HG03175 (cell line): ENCODE results near the gene PPP2R2D.

Experiments
- ATAC-seq: cut with Tn5 transposase; IDR thresholded peaks from one replicate; pipeline ENCODE4 v1.9.1; 2021; ENCODE audit warnings: mild to moderate bottlenecking, moderate library complexity; ENCODE audit not compliant: unreplicated experiment

PPP2R2D gene

GRCh38 chr10:131886237-131886636 is 14.6 kb upstream of the PPP2R2D start:
- ATAC-seq, result no peak

GRCh38 chr10:131888186-131888604 is 12.6 kb upstream of the PPP2R2D start:
- ATAC-seq, result no peak

- no peak for ATAC-seq
These were observed 11.1 kb upstream of the PPP2R2D start for GRCh38 chr10:131889755-131890154.

GRCh38 chr10:131890276-131891195 is 10.3 kb upstream of the PPP2R2D start:
- ATAC-seq, result no peak

- ATAC-seq, result no peak
These were observed 9.4 kb upstream of the PPP2R2D start for GRCh38 chr10:131891196-131891928.

DNA sequence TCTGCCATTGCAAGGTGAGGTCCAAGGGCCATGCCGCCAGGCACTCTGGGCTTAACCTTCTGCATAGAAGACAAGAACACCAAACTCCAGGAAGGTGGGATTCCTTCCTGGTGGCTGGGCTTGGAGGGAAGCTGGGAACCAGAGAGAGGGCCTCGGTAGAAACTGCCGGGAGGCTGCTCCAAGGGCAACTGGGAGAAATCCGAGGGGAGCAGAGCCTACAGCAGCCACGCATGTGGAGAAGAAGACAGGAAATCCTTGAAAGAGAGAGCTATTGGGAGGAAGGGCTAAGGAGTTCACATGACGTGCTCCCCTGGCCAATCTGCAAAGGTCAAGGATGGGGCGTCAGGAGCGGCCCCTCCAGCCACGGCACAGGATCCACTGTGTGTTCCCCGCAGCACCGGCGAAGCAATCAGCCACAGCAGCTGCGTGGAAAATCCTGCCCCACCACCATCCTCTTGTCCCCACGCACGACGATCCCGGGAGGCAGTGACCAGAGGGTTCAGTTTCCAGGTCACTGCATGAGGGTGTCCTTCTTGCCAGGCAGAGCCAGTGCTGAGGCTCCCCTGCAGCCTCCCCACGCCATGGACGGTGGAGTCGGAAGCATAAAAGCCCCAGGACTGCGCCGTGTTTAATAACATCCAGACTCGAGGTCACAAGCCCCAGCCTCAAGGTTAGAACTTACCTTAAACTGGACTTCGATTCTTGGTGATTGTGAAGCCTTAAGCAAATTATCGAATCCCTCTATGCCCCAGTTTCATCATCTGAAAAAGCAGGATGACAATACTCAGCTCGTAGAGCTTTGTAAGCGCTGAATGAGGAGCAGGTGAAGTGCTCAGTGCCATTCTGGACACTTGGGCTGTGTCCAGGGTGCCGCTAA is 8.6 kb upstream of the PPP2R2D start:
- no peak for ATAC-seq

DNA sequence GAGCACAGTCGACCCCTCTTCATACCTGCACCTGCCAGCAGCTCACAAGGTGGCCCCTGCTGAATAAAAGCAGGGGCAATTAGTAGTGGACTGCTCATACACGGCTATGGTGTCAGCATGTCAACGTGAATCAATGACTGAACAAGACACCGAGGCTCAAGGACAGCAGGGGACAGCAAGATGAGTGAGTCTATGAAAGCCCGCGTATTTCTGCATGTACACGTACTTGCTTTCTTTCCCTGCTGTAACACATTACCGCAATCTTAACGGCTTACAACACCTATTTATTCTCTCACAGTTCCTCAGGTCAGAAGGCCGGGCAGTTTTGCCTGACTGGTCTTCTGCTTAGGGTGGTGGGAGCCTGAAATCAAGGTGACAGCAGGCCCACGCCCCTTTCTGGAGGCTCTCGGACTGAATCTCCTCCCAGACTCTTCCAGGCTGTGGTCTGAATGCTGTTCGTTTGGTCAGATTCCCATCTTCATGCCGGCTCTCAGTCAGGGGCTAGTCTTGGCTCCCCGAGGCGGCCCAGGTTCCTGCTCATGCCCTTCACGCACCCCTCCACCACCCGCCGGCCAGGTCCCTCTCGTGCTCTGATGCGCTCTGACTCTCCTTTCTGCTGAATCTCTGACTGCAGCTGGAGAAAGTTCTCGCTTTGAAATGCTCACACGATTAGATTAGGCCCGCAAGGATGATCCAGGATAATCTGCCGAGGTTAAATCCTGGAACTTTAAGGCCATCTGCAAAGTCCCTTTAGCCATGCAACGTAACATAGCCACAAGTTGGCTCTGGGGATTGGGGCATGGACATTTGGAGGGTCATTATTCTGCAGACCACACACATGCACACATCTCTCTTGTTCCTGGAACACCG is 7.8 kb upstream of the PPP2R2D start:
- no peak for ATAC-seq

DNA sequence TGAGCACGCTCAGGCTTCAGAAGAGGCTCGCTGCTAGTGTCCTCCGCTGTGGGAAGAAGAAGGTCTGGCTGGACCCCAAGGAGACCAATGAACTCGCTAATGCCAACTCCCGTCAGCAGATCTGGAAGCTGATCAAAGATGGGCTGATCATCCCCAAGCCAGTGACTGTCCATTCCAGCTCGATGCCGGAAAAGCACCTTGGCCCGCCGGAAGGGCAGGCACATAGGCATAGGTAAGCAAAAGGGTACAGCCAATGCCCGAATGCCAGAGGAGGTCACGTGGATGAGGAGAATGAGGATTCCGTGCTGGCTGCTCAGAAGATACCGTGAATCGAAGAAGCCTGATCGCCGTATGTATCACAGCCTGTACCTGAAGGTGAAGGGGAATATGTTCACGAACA is 5.7 kb upstream of the PPP2R2D start:
- ATAC-seq, result no peak

DNA sequence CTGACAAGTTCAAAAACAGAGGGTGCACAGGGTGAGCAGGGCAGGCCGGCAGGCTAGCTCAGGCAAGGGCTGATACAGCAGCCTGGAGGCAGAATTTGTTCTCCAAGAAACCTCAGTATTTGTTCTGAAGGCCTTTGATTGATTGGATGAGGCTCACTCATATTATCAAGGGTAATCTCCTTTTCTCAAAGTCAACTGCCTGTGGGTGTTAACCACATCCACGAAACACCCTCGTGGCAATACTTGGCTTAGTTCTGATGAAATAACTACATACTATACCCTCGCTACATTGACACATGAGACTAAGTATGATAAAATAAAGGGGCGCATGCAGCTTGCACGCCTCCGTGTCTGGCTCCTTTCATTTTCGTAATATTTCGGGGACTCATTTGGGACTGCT is 4.4 kb upstream of the PPP2R2D start:
- no peak for ATAC-seq

GRCh38 chr10:131897297-131897899 is 3.4 kb upstream of the PPP2R2D start:
- ATAC-seq, result no peak

DNA sequence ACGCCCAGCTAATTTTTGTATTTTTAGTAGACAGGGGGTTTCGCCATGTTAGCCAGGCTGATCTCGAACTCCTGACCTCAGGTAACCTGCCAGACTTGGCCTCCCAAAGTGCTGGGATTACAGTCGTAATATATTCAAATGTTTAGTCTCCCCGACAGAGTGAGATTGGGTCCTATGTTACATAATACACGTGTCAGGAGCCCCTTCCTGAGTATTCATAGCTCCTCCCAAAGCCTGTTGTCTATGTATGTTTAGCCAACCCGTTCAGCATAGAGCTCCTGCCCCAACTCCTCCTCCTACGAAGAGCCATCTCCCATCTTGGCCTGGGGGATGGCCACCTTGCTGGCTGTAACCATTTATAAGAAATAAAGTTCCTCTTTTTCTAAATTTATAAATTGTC is 2.7 kb upstream of the PPP2R2D start:
- ATAC-seq, result no peak

GRCh38 chr10:131898713-131899112 is 2.1 kb upstream of the PPP2R2D start:
- no peak for ATAC-seq

DNA sequence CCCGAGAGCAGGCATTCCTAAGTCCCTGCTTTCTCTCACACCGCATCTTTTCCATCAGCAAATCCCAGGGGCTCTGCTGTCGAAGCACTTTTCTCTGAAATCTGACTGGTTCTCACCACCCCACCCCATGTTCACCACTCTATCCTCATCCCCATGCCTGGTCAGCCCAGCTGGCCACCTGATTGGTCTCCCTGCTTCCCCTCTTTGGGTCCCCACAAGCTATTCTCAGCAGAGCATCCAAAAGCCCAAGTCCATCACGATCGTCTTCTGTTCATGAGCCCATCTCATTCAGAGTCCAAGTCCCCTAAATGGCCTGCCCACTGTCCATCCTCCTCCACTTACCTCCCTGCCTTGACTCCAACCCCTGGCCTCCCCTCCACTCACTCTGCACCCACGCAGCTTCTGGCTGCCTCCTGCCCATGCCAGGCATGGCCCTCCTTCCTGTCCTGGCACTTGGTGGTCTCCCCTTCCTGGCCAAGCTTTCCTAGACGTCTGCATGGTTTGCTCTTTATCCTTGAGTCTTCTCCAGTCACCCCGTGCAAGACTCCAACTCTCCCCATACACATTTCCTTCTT is 1.6 kb upstream of the PPP2R2D start:
- ATAC-seq, result no peak

DNA sequence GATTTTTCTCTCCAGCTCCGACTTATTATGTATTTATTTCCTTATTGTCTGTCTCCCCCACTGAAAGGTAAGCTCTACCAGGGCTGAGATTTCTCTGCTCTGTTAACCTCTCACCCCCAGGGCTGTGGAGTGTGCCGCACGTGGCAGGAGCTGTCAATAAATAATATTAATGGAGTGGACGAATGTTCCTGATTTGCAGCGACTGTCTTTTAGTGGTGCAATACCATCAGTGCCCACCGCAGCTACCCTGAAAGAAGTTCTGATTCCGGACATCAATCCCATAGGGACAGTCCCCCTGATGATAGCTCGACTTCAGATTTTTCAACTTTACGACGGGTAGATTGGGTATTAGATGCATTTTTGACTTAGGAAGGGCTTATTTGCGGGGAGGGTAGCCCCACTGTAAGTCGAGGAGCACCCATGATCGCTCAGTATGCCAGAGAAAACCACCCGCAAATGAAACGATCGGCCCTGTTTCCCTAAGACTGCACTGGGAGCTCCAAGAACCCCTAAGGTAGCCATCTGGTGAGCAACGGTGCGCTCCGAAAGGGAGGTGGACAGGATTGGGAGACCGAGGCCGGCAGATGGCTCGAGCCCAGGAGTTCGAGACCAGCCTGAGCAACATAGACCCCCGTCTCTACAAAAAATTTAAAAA is 986 bp upstream of the PPP2R2D start:
- ATAC-seq, result no peak

GRCh38 chr10:131901181-131901829 is 497 bp downstream of the PPP2R2D start:
- ATAC-seq, result peak; percentile 30

DNA sequence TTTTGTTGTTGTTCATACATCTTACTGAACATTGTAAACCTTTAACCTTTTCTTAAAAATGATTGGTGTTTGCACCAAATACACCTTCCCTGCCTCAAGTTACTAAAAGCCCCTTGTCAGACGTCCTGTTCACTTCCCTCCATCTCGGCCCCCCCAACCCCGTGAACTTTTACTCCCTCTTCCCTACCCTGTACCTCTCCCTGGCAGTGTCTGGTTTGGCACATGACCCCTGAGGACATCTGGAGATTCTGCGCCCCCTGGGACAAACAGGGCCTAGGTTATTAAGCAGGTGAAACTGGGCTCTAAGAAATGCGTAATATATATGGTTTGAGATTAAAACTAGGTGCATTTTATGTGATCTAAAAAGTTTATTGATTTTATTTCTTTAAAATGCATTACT is 1.4 kb downstream of the PPP2R2D start:
- ATAC-seq, result no peak

- no peak for ATAC-seq
These were observed 1.9 kb downstream of the PPP2R2D start for GRCh38 chr10:131902691-131903090.

GRCh38 chr10:131905267-131905571 is 4.4 kb downstream of the PPP2R2D start:
- ATAC-seq, result no peak
